SH-SY5Y (cell line): ENCODE measurements around the gene PACSIN3.

Experiments used
- GATA2 ChIP-seq: IDR thresholded peaks from 2 replicates; pipeline ENCODE4 v1.6.1; 2011; ENCODE audit warnings: mild to moderate bottlenecking, low read depth, low read length
- GATA3 ChIP-seq: IDR thresholded peaks from 2 replicates; pipeline ENCODE4 v1.6.1; 2011; ENCODE audit warnings: low read depth, mild to moderate bottlenecking, low read length, moderate library complexity

PACSIN3 gene

DNA sequence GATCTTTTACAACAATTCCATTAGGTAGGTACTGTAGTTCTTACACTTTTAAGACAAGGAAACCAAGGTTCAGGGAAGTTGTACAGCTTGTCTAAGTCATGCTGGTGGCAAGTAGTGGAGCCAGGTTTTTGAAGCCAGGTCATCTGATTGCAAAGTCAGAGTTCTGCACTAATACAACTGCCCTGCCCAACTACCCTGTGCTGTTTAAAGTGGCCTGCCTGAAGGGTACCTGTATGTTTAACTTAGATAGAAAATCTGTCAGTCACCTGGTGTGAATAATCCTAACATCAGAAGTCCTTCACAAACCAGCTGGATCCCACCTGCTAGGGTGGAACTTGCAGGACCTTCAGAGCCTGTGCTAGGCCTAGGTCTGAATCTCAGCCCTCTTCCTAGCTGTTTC is 53.7 kb downstream of the PACSIN3 start:
- TF ChIP-seq GATA3 (no peak), GATA2 (no peak)

- TF ChIP-seq GATA3, result no peak
- TF ChIP-seq GATA2, result no peak
Observed at GRCh38 chr11:47131136-47131535, 55.1 kb downstream of the PACSIN3 start.

DNA sequence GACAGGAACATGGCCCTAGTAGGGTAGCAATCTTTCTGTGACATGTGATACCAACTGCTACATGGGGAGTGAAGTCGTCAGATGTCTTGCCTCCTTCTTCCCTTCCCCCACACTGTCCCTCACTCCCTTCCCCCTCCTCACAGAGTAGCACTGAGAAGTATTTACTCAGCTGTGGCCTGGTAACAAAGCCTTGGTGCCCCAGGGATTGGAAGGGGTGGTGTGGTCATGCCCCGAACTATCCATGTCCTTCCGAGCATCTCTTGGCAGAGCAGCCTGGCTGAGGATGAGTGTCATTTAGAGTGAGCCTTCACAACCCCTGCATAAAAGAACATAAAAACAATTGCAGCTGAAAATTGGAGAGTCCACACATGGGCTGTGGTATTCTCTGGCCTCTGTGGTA is 55.7 kb downstream of the PACSIN3 start:
- no peak for TF ChIP-seq GATA2
- no peak for TF ChIP-seq GATA3
